GM11168 (cell line): ENCODE measurements around the gene LHX5.

ENCODE experiments used
- in situ Hi-C: fragments of 300-500 bp; cut with MboI; formaldehyde crosslinking; loops from one replicate; pipeline ENCODE4 v1.12.0; 2022; ENCODE audit warnings: low sequenced_read_pairs; ENCODE audit not compliant: unreplicated experiment

Gene LHX5

DNA sequence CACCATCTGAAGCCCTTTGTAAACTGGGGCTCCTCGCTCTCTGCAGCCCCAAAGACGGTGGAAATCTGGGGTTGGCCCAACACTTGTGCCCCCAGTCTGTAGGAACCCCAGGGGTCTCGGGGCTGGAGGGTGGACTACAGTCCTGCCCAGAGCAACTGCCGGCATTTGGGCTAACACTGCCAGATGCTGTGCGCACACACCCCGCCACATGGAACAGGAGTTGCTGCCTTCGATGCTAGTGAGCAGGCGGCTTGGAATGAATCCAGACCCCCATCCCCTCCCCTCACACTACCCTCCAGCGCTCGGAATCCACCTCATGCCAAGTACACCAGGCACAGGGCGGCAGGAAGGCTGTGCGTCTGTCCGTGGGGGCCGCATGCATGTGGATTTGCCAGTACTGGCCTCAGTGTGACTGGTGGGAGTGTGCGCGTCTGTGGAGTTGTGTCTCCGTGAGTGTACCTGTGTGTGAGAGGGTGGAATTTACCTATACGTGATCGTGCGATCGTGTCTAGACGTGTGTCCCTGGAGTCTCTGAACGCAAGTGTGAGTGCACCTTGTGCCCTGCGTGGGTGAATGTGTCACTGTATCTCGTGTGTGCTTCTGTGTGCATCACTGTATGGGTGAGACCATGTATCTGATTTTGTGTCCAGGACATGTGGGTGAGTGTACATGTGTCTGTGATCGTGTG is 5.1 kb downstream of the LHX5 start:
- in situ Hi-C loops: no loop called here

DNA sequence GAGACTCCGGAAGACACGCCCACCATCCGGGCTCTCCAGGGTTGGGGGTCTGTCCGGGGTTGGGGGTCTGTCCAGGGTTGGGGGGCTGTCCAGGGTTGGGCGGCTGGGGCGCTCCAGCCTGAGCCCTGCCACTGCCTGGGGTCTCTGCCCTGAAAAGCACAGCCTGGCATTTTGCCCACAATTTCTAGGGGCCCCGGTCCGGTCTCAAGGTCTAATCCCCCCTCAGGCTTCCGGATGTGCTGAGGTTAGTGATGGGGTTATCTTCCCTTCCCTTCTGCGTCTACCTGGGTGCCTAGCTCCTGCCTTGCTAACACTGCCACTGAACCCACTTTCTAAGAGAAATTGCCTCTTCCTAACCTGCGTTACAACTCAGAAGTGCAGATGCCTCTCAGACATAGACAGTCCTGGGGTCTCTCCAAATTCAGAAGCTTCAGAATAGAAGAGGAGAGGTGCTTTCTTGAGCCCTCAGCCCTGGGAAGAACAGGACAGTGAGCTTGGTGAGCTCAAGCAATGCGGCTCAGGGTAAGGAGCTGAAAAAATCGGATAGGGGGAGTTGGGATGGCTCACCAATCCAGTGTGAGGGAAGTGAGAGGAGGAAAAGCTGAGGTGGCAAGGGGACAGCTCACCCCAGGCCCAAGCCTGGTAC is 5.7 kb downstream of the LHX5 start:
- in situ Hi-C loops: no loop called here

GRCh38 chr12:113464852-113465719 is 6.6 kb downstream of the LHX5 start:
- in situ Hi-C loops: no loop called here

DNA sequence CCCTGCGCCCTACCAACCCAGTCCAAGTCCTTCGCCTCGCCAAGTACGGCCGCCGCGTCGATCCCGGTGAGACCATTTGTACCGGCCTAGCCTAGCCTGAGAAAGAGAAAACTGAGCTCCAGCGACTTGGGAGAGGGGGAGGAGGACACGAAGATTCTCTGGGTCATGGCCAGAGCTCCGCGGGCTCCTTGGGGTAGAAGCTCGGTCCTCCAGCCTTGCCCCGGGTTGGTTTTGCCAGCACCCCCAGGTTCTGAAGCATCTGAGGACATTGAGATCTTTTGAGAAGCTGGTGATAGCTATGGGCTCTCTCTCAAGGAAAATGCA is 7.3 kb downstream of the LHX5 start:
- in situ Hi-C loops: no loop called here

GRCh38 chr12:113463746-113464451 is 7.8 kb downstream of the LHX5 start:
- in situ Hi-C loops: no loop called here

- in situ Hi-C loops: no loop called here
Measured at GRCh38 chr12:113462998-113463745, 8.5 kb downstream of the LHX5 start.

- in situ Hi-C loops: no loop called here
Measured at GRCh38 chr12:113462117-113462774, 9.4 kb downstream of the LHX5 start.

DNA sequence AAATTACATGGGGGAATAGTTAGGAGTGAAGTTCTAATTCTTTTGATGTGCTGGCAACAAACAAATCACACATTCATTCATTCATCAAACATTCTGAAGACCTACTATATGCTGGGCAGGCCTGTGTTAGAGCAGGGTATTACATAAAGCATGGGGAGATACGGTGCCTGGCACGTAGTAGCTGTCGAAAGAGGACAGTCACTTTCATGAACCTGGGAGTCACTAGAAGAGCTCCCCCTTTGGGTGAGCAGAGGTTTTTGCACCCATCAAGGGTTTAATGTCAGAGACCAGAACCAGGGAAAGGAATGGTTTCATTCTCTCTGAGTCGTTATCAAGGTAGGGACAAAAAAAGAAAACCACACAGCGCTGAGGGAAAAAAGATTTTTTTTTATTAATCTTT is 10.0 kb downstream of the LHX5 start:
- in situ Hi-C loops: no loop called here

DNA sequence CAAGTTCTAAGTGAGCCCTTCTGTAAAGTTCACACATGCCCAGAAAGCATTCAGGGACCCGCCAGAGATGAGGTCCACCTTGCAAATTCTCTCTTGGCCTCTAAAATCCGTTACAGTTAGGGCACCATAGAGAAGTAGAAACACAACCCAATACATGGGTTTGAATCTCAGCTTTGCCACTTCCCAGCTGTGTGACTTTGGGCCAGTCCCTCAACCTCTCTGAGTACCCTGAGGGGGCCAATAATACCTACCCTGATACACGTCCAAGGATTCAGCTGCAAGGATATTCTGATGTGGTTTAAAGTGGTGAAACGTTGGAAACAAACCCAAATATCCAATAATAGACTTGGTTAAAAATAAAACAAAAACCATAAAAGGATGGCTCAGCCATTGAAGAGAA is 11.7 kb downstream of the LHX5 start:
- in situ Hi-C loops: no loop called here

- in situ Hi-C loops: no loop called here
Measured at GRCh38 chr12:113457710-113458109, 14.0 kb downstream of the LHX5 start.

- in situ Hi-C loops: no loop called here
Measured at GRCh38 chr12:113457185-113457584, 14.5 kb downstream of the LHX5 start.

- in situ Hi-C loops: no loop called here
Measured at GRCh38 chr12:113456761-113457160, 14.9 kb downstream of the LHX5 start.

DNA sequence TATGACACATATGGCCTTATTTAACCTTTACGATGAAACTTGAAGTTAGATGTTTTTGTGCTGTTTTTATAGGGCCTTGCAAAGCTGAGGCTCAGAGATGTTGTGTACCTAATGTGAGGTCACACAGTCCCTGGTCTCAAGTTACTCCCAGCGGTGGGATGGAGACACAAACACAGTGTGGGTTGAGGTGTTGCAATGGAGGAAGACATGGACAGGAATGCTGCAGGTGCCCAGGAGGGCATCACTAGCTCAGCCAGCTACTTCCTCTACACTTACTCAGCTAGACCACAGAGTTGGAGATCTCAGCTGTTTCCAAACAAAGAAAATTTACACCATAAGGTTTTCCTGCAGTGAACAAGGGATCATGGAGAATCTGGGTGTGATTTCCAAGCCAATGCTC is 15.5 kb downstream of the LHX5 start:
- in situ Hi-C loops: no loop called here

DNA sequence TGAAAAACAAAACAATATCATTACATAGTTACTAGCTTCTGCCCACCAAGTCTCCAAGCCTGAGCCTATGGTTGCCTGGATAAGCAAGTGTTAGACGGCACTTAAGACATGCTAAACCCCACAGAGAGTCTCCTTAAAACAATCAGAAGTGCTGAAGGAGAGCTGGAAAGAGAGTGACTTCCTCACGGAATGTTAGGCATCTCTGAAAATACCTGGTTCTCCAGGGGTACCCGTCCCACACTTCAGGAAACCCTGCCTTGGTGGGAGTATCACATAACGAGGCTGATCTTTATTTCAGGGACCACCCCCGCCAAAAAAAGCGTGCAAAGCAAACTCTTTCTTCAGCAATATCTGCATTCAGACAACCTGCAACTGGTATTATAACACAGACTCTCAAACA is 18.3 kb downstream of the LHX5 start:
- in situ Hi-C loops: no loop called here

- in situ Hi-C loops: no loop called here
Measured at GRCh38 chr12:113452458-113452857, 19.2 kb downstream of the LHX5 start.

GRCh38 chr12:113449839-113450238 is 21.8 kb downstream of the LHX5 start:
- in situ Hi-C loops: loop anchor here (25.0 kb wide), 1 partner anchor 462 kb away; no protein-coding TSS in a partner anchor

- in situ Hi-C loops: loop anchor here (25.0 kb wide), 1 partner anchor 463 kb away; no protein-coding TSS in a partner anchor
Measured at GRCh38 chr12:113449299-113449698, 22.4 kb downstream of the LHX5 start.

DNA sequence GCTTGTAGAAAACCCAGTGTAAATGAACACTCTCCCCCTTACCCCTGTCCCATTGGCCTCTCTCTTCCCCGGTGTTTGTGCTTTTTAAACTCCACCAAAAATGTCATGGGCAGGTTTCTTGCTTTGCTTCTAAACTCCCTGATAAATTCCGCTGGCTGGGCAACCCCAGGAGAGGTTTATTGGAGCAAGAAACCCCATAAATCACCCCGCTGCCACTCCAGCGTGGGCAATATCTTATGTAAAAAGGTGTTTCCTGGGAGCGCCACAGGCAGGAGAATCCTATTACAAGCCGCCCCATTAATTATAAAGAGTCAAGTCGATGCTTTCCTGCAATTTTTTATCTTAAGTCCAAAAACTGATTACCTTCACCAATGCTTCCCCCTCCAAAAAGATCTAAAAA is 22.8 kb downstream of the LHX5 start:
- in situ Hi-C loops: loop anchor here (25.0 kb wide), 1 partner anchor 463 kb away; no protein-coding TSS in a partner anchor

GRCh38 chr12:113445544-113446171 is 26.0 kb downstream of the LHX5 start:
- in situ Hi-C loops: loop anchor here (25.0 kb wide), 1 partner anchor 467 kb away; no protein-coding TSS in a partner anchor
